Measurements from ENCODE around the gene RAB11FIP3.

GRCh38 chr16:555528-556473 is 130.4 kb downstream of the RAB11FIP3 start:
- TF ChIP-seq CTCF (IDR thresholded peaks at IDR 0.05), result no peak
- no peak for TF ChIP-seq POLR2A (IDR thresholded peaks at IDR 0.05)
